Ovary (tissue), 9 donors: ENCODE measurements around the gene KLHL35. TPM values are rescaled to one million over a fixed set of nuclear protein-coding genes. Genes with fewer than 3 reads are reported as not detected.
A peak's percentile ranks its signal among the peaks of the same experiment; 100 is the strongest.

ENCODE experiments used
- DNase-seq, 5 donors: peaks; one replicate each; pipeline ENCODE4 v3.0.0-alpha.2; 2019 to 2020
- H3K27ac ChIP-seq, 2 donors: fragments of 200-600 bp; one replicate each; pipeline versions ENCODE4 v1.5.1 to v1.8.0; 2019 to 2022
- H3K27me3 ChIP-seq: fragments of 200-600 bp; one replicate; pipeline ENCODE4 v1.8.0; 2022
- H3K36me3 ChIP-seq: fragments of 200-600 bp; sonication (generic); one replicate; pipeline ENCODE4 v1.5.1; 2019
- H3K4me1 ChIP-seq: one replicate; pipeline ENCODE4 v1.8.1; 2013; ENCODE audit warnings: mild to moderate bottlenecking, moderate library complexity; ENCODE audit not compliant: insufficient read depth
- H3K4me3 ChIP-seq: fragments of 200-600 bp; sonication (generic); one replicate; pipeline ENCODE4 v1.5.1; 2017
- H3K9me3 ChIP-seq, 2 donors: fragments of 200-600 bp in 1 of 2; sonication (generic) in 1 of 2; one replicate each; pipeline versions ENCODE4 v1.5.1 to v1.8.1; 2013 to 2019; ENCODE audit warnings: mild to moderate bottlenecking in 1 of 2, moderate library complexity in 1 of 2
- EP300 ChIP-seq: sonication (generic); formaldehyde crosslinking; IDR thresholded peaks from one replicate; pipeline ENCODE4 v1.6.1; 2017; ENCODE audit warnings: antibody characterized with exemption
- POLR2A ChIP-seq: fragments of 450-650 bp; IDR thresholded peaks from one replicate; pipeline ENCODE4 v1.6.1; 2017; ENCODE audit warnings: antibody characterized with exemption, mild to moderate bottlenecking, moderate library complexity
- WGBS, 3 donors: extraction: QIAGEN DNeasy Blood & Tissue Kit in 1 of 3; methylation state at CpG; one replicate each; pipeline versions ENCODE4 v1.1.5 to v1.1.7; 2013 to 2017; 5-methylcytosine and 5-hydroxymethylcytosine counted together
- intact Hi-C, 4 donors: fragments of 100-400 bp; cut with DNase I; formaldehyde crosslinking; loops; one replicate each; pipeline versions ENCODE4 v1.11.0 to v1.15.1; 2022 to 2023
- polyA plus RNA-seq, 2 donors: library from polyadenylated mRNA; stranded (reverse); fragments of 200-250 nt in 1 of 2; fragments of 350-450 nt in 1 of 2; fragmentation: Illumina TruSeq in 1 of 2; extraction: RNeasy Lipid Tissue Mini Kit (QIAGEN cat#74804) in 1 of 2; gene quantifications; one replicate each; pipeline ENCODE4 v1.2.3, GENCODE V29; 2013 to 2014
- total RNA-seq, 7 donors: library from RNA; depleted of rRNA in 2 of 7; stranded (reverse); fragments of >200 nt in 2 of 7; fragmentation: NEBNext Ultra II Directional in 3 of 7; extraction: Animal tissue kit (Norgen Biotek cat#: 25700) in 3 of 7; gene quantifications; one replicate each; pipeline versions ENCODE4 v1.1.0 to v1.2.4, GENCODE V29; 2016 to 2023
- TF ChIP-seq, protein P1 (sequence below), 3 donors: fragments of 450-650 bp in 2 of 3; fragments of 200-600 bp in 1 of 3; IDR thresholded peaks; one replicate each; pipeline versions ENCODE4 v1.5.1 to v1.8.0; 2016 to 2022; ENCODE audit warnings: antibody characterized with exemption in 3 of 3, mild to moderate bottlenecking in 1 of 3
- donor health status: DM: no; HTN: no; CAD: no; lungs with moderate emphysema.
- donor health status: DM: no; HTN: no; CAD: no.
- donor health status: Bipolar disorder and iron deficiency.
- donor health status: DM: yes; HTN: yes; CAD: no.
- donor health status: DM: no; HTN: no; CAD: no.
- donor health status: DM: yes; HTN: yes; CAD: no.

The KLHL35 gene
- total and polyA plus RNA-seq, 9 donors, result 0.07 to 1.1 (median 0.34) TPM; not detected in 2

DNA sequence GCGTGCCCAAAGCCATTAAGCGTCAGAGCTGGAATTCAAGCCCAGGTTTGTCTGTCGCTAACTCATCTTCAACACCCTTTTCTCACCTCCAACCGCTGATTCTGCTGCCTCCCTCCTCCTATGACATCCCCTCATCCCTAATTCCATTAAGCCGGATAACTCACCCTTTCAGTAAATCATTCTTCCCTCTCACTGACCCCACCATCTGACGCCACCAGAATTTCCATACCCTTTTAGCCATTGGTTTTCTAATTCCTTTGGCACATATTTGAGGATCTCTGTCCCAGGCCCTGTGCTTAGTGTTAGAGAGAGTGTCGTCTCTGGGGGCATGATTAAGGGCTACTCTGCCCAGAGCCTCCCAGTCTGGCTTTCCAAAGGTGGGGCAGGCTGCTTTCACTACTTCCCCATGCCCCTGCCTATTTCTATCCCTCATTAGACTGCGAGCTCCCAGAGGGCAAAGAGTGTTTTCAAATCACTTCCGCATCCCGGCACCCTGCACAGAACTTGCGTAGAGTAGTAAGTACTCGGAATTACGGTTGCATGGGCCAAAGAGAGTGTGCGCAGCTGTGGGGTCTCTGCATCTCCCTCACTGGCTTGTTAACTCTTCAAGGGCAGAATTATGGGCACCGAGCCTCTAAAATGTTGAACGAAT lies 3.9 kb downstream of the KLHL35 start:
- 79 to 83% (median 79%) methylated on average over 16 of the region's 16 CpGs for WGBS, 3 donors

GRCh38 chr11:75428281-75428724 lies 4.7 kb downstream of the KLHL35 start:
- Histone ChIP-seq H3K4me3 (peak overlapping the region; percentile 34), H3K27me3 (peaks cover 5% of the 10 kb centered on the region), H3K27ac (no peak overlapping the region), H3K4me1 (peaks cover 5% of the 10 kb centered on the region), H3K36me3 (no peaks in the 10 kb centered on the region), H3K9me3 (no peaks in the 10 kb centered on the region)
- 17 to 63% (median 60%) methylated on average over 32 of the region's 32 CpGs for WGBS, 3 donors
- intact Hi-C loops, result no loop called here
- TF ChIP-seq, protein P1, sequence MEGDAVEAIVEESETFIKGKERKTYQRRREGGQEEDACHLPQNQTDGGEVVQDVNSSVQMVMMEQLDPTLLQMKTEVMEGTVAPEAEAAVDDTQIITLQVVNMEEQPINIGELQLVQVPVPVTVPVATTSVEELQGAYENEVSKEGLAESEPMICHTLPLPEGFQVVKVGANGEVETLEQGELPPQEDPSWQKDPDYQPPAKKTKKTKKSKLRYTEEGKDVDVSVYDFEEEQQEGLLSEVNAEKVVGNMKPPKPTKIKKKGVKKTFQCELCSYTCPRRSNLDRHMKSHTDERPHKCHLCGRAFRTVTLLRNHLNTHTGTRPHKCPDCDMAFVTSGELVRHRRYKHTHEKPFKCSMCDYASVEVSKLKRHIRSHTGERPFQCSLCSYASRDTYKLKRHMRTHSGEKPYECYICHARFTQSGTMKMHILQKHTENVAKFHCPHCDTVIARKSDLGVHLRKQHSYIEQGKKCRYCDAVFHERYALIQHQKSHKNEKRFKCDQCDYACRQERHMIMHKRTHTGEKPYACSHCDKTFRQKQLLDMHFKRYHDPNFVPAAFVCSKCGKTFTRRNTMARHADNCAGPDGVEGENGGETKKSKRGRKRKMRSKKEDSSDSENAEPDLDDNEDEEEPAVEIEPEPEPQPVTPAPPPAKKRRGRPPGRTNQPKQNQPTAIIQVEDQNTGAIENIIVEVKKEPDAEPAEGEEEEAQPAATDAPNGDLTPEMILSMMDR (IDR thresholded peaks at IDR 0.05), result no peak
- TF ChIP-seq POLR2A (no peak), EP300 (no peak)
- DNase-seq, result peak; percentile 75 to 91 (median 77)

More for the DNA sequence above, 3.9 kb downstream of the KLHL35 start:
- intact Hi-C loops, result no loop called here
- H3K4me1 ChIP-seq, result peaks cover 5% of the 10 kb centered on the region
- H3K4me3 ChIP-seq, result no peak overlapping the region
- peaks cover 5% of the 10 kb centered on the region for H3K27me3 ChIP-seq
- H3K36me3 ChIP-seq, result no peaks in the 10 kb centered on the region
- no peak for DNase-seq
- no peaks in the 10 kb centered on the region for H3K9me3 ChIP-seq
- H3K27ac ChIP-seq, result no peak overlapping the region
- no peak for TF ChIP-seq POLR2A
- TF ChIP-seq, protein P1 (IDR thresholded peaks at IDR 0.05), result no peak
- TF ChIP-seq EP300, result no peak

DNA sequence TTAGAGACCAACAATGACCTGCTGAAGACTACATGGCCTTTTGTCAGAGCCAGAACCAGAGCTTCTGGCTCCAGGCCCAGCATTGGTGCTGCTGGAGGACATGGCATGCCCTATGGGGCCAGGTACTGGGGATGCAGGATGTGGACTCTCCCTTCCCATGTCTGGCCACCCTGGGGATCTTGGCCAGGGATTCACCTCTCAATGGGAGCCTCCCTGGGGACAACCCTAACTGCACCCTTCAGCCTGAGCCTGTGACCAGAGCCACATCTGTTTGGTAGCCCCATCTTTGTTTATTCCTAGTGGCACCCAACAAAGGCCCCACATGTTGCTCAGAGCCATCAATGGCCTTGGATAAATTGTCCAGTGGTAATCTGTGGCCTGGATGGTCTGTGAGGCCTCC lies 5.8 kb downstream of the KLHL35 start:
- Histone ChIP-seq H3K9me3 (no peaks in the 10 kb centered on the region), H3K27me3 (peaks cover 5% of the 10 kb centered on the region), H3K27ac (no peak overlapping the region), H3K36me3 (no peaks in the 10 kb centered on the region), H3K4me3 (no peak overlapping the region), H3K4me1 (peaks cover 5% of the 10 kb centered on the region)
- intact Hi-C loops, result no loop called here
- TF ChIP-seq EP300 (no peak), POLR2A (no peak)
- TF ChIP-seq, protein P1 (IDR thresholded peaks at IDR 0.05), result no peak
- DNase-seq, result no peak

GRCh38 chr11:75426720-75427086 lies 6.3 kb downstream of the KLHL35 start:
- Histone ChIP-seq H3K4me1 (peaks cover 5% of the 10 kb centered on the region), H3K9me3 (no peaks in the 10 kb centered on the region), H3K27ac (no peak overlapping the region), H3K27me3 (peaks cover 5% of the 10 kb centered on the region), H3K36me3 (no peaks in the 10 kb centered on the region), H3K4me3 (no peak overlapping the region)
- TF ChIP-seq EP300 (no peak), POLR2A (no peak)
- TF ChIP-seq, protein P1 (IDR thresholded peaks at IDR 0.05), result no peak
- intact Hi-C loops, result no loop called here
- DNase-seq, result no peak
- 85 to 94% (median 88%) methylated on average over 5 of the region's 5 CpGs for WGBS, 3 donors
